T1000 (cell line): ENCODE measurements around the gene HPD.
"Not testable (repeated sequence)": the region's sequence is repeated elsewhere in the genome, so short reads cannot be mapped to it uniquely, and the experiment has no call there.

Source experiments
- DNase-seq: peaks from one replicate; lab custom pipeline; 2025; ENCODE audit warnings: mixed read lengths; lab: John Stamatoyannopoulos, UW

The HPD gene

GRCh38 chr12:121798787-121799155 lies 59.9 kb downstream of the HPD start:
- DNase-seq = no peak

GRCh38 chr12:121797937-121798786 lies 60.5 kb downstream of the HPD start:
- no peak for DNase-seq

GRCh38 chr12:121796855-121797751 lies 61.6 kb downstream of the HPD start:
- no peak for DNase-seq

- DNase-seq = no peak
Measured at GRCh38 chr12:121795034-121795968, 63.4 kb downstream of the HPD start.

- no peak for DNase-seq
Measured at GRCh38 chr12:121794534-121795033, 64.1 kb downstream of the HPD start.

- DNase-seq = peak; percentile 88
Measured at GRCh38 chr12:121793838-121794533, 64.7 kb downstream of the HPD start.

DNA sequence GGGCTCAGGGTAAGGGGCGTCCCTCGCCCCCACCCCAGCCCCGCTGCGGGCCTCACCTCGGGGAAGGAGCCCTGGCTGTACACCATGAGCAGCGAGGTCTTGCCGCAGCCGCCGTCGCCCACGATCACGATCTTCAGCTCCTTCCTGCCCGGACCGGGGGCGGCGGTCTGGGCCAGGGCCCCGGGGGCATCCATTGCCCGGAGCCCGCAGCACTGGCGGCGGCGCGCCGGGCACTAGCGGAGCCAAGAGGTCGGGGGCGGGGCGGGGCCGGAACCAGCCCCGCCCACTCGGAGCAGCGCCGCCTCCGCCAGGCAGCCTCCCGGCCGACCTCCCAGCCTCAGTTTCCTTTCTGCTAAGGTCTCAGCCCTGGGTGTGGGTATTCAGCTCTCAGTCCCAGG lies 65.2 kb downstream of the HPD start, which contains the start of gene RHOF:
TSS of gene RHOF (minus strand) at position 249 of the 398 bp plus-strand sequence. CDS start at position 194, 55 bp downstream.
- DNase-seq = no peak

- DNase-seq = no peak
Measured at GRCh38 chr12:121792607-121793439, 65.8 kb downstream of the HPD start.

DNA sequence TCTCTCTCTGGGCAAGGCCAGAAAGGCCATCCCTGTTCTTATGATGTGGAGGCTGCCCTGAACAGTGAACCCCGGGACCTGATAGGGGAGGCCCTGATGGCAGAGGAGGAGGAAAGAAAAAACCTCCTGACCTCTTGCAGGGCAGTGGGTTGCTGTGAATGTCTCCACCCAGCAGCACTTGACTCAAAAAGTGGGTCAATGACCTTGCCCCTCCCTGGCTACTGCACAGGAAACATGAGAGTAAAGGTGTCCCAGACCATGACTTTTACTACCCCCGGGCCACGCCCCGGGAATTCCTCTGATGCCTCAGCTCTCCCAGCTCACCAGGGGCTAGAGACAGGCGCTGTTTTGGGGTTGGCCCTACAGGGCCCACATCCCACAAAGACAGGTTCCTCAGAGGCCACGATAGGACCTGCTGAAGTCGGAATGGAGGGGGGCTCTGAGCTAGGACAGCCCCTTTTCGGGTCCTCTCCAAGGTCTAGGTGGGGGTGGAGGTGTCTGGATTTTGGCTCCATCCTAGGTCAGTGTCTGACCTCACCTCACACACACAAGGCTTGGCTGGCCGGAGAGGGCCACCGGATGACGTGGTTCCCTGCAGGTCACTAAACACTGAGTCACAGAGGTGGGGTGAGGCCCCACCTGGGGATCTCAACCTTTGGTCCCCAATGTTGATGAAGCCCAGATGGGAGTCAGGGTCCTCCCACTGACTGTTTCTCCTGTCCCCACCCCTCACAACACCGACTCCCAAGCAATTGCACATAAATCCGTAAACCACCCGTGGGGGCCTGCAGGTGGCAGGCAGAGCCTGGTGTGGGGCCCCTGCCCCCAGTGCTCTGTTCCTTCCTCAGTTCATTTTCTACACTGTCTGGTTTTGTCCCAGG lies 66.7 kb downstream of the HPD start:
- DNase-seq = no peak

DNA sequence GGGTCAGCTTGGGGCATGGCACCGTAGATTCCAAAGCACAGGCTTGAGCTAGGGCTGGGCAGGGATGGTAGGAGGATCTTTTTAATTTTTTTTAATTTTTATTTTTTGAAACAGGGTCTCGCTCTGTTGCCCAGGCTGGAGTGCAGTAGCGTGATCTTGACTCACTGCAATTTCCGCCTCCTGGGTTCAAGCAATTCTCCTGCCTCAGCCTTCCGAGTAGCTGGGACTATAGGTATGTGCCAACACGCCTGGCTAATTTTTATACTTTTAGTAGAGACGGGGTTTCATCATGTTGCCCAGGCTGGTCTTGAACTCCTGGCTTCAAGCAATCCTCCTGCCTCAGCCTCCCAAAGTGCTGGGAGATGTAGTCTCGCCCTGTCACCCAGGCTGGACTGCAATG lies 67.9 kb downstream of the HPD start:
- not testable (repeated sequence) for DNase-seq

GRCh38 chr12:121789800-121790728 lies 68.6 kb downstream of the HPD start:
- no peak for DNase-seq
